SK-N-SH (cell line): ENCODE data around the gene EIF2B4. TPM values are rescaled to one million over a fixed set of nuclear protein-coding genes. Genes with fewer than 3 reads are reported as not detected.

Source experiments
- CTCF ChIA-PET: fragments of 300-600, 350-600 bp; formaldehyde crosslinking; extraction: SDS; loops from one replicate; lab custom pipeline; 2021; lab: Yijun Ruan, JAX
- POLR2A ChIA-PET: fragments of 350-600 bp; sonication (Branson Sonifier 250); formaldehyde crosslinking; extraction: SDS; loops from one replicate; lab custom pipeline; 2020; ENCODE audit warnings: antibody characterized with exemption, inconsistent platforms; lab: Yijun Ruan, JAX
- DNase-seq: peaks from one replicate; pipeline ENCODE4 v3.0.0; 2012
- H2AFZ ChIP-seq: fragments of 200-600 bp; sonication (generic); 2 replicates; pipeline ENCODE4 v1.8.1; 2016; ENCODE audit warnings: antibody characterized with exemption, mild to moderate bottlenecking, low read depth
- H3F3A ChIP-seq: fragments of 200-600 bp; sonication (generic); replicated peaks from 2 replicates; pipeline ENCODE3; 2016; ENCODE audit warnings: antibody characterized with exemption, mild to moderate bottlenecking; ENCODE audit not compliant: insufficient read depth
- H3K27ac ChIP-seq, 2 experiments: fragments of 200-500 bp in 1 of 2; fragments of 200-600 bp in 1 of 2; sonication (Bioruptor generic) in 1 of 2; sonication (generic), shearing (Covaris generic) in 1 of 2; 2 replicates each; pipeline versions ENCODE4 v1.5.1 to v1.6.1; 2014 to 2016; ENCODE audit warnings: low read depth in 2 of 2, inconsistent platforms in 1 of 2, low read length in 1 of 2, mild to moderate bottlenecking in 1 of 2, mixed read lengths in 1 of 2
- H3K27me3 ChIP-seq: fragments of 200-600 bp; sonication (generic), shearing (Covaris generic); 2 replicates; pipeline ENCODE4 v1.6.1; 2016; ENCODE audit warnings: mixed run types; ENCODE audit not compliant: insufficient read depth
- H3K36me3 ChIP-seq, 2 experiments: fragments of 200-500 bp in 1 of 2; fragments of 200-600 bp in 1 of 2; sonication (Bioruptor generic) in 1 of 2; sonication (generic) in 1 of 2; replicated peaks in 1 of 2; 2 replicates each; pipeline versions ENCODE3 to v1.5.1; 2014 to 2016; ENCODE audit warnings: low read length in 1 of 2, mild to moderate bottlenecking in 1 of 2; ENCODE audit not compliant: insufficient read depth in 2 of 2, control insufficient read depth in 1 of 2
- H3K4me1 ChIP-seq, 2 experiments: fragments of 200-500 bp in 1 of 2; fragments of 200-600 bp in 1 of 2; sonication (Bioruptor generic) in 1 of 2; sonication (generic), shearing (Covaris generic) in 1 of 2; 2 replicates each; pipeline versions ENCODE4 v1.5.1 to v1.6.1; 2014 to 2016; ENCODE audit warnings: low read depth in 1 of 2, low read length in 1 of 2, mixed run types in 1 of 2; ENCODE audit not compliant: insufficient read depth in 2 of 2, control insufficient read depth in 1 of 2
- H3K4me2 ChIP-seq: fragments of 200-600 bp; sonication (generic), shearing (Covaris generic); 2 replicates; pipeline ENCODE4 v1.6.1; 2017; ENCODE audit warnings: mixed run types
- H3K4me3 ChIP-seq, 2 experiments: fragments of 200-500 bp in 1 of 2; fragments of 200-600 bp in 1 of 2; sonication (Bioruptor generic) in 1 of 2; sonication (generic), shearing (Covaris generic) in 1 of 2; 2 replicates each; pipeline versions ENCODE4 v1.5.1 to v1.8.1; 2014 to 2016; ENCODE audit warnings: low read depth in 2 of 2, inconsistent platforms in 1 of 2, low read length in 1 of 2, mild to moderate bottlenecking in 1 of 2, mixed read lengths in 1 of 2, moderate library complexity in 1 of 2
- H3K79me2 ChIP-seq: fragments of 200-600 bp; sonication (generic); 2 replicates; pipeline ENCODE4 v1.8.1; 2017; ENCODE audit warnings: mild to moderate bottlenecking; ENCODE audit not compliant: insufficient read depth
- H3K9ac ChIP-seq: fragments of 200-600 bp; sonication (generic); 2 replicates; pipeline ENCODE4 v1.6.1; 2017; ENCODE audit warnings: mixed run types
- H3K9me2 ChIP-seq: fragments of 200-600 bp; sonication (generic); 2 replicates; pipeline ENCODE4 v1.6.1; 2017; ENCODE audit warnings: mixed run types
- H3K9me3 ChIP-seq: fragments of 200-600 bp; sonication (generic); 2 replicates; pipeline ENCODE4 v1.6.1; 2017; ENCODE audit warnings: mixed run types, mild to moderate bottlenecking, moderate library complexity
- H4K20me1 ChIP-seq: fragments of 200-600 bp; sonication (generic); 2 replicates; pipeline ENCODE4 v1.6.1; 2017; ENCODE audit warnings: mild to moderate bottlenecking, mixed run types; ENCODE audit not compliant: insufficient read depth
- ELF1 ChIP-seq: IDR thresholded peaks from 2 replicates; pipeline ENCODE4 v1.4.0; 2012
- EZH2phosphoT487 ChIP-seq: fragments of 200-600 bp; sonication (generic); IDR thresholded peaks from 2 replicates; pipeline ENCODE4 v1.6.1; 2017; ENCODE audit warnings: low read depth, mixed run types, mild to moderate bottlenecking, antibody characterized with exemption, moderate library complexity, borderline replicate concordance
- FOXJ3 ChIP-seq: sonication (generic); formaldehyde crosslinking; IDR thresholded peaks from 2 replicates; pipeline ENCODE4 v1.5.1; 2020; ENCODE audit warnings: mild to moderate bottlenecking, missing genetic modification reagents
- GABPA ChIP-seq: IDR thresholded peaks from 2 replicates; pipeline ENCODE4 v1.4.0; 2012; ENCODE audit warnings: low read depth, mild to moderate bottlenecking
- GATA2 ChIP-seq: sonication (generic); formaldehyde crosslinking; IDR thresholded peaks from 2 replicates; pipeline ENCODE4 v1.5.0; 2020; ENCODE audit warnings: mild to moderate bottlenecking, missing genetic modification reagents
- JUND ChIP-seq: IDR thresholded peaks from 2 replicates; pipeline ENCODE4 v1.4.0; 2012
- MXI1 ChIP-seq: IDR thresholded peaks from 2 replicates; pipeline ENCODE4 v1.6.1; 2012; ENCODE audit warnings: mild to moderate bottlenecking, low read depth, low read length, improper control_type of control experiment
- SMC3 ChIP-seq: IDR thresholded peaks from 2 replicates; pipeline ENCODE4 v1.6.1; 2012; ENCODE audit warnings: low read depth, low read length, improper control_type of control experiment
- TAF1 ChIP-seq: IDR thresholded peaks from 2 replicates; pipeline ENCODE4 v1.6.1; 2012; ENCODE audit warnings: low read depth, mild to moderate bottlenecking, low read length, moderate library complexity, borderline replicate concordance
- TCF12 ChIP-seq: IDR thresholded peaks from 2 replicates; pipeline ENCODE4 v1.4.0; 2012
- TEAD4 ChIP-seq: IDR thresholded peaks from 2 replicates; pipeline ENCODE4 v1.4.0; 2012; ENCODE audit warnings: mild to moderate bottlenecking, borderline replicate concordance; ENCODE audit not compliant: insufficient read depth
- YY1 ChIP-seq: IDR thresholded peaks from 2 replicates; pipeline ENCODE4 v1.4.0; 2012; ENCODE audit warnings: low read depth, mild to moderate bottlenecking
- WGBS: methylation state at CpG from one replicate; pipeline ENCODE4 v1.1.6; 2017; ENCODE audit warnings: low lambda C conversion rate; 5-methylcytosine and 5-hydroxymethylcytosine counted together
- polyA plus RNA-seq, 3 experiments: library from polyadenylated mRNA; depleted of rRNA; stranded (reverse); fragments of >200 nt; gene quantifications; 2 replicates each; pipeline ENCODE4 v1.2.3, GENCODE V29; 2012
- TF ChIP-seq, protein P1 (sequence below): IDR thresholded peaks from 2 replicates; pipeline ENCODE4 v1.4.0; 2012; ENCODE audit warnings: low read depth
- TF ChIP-seq, protein P2 (sequence below): IDR thresholded peaks from 2 replicates; pipeline ENCODE4; 2012
- TF ChIP-seq, protein P3 (sequence below): IDR thresholded peaks from 2 replicates; pipeline ENCODE4 v1.4.0; 2012; ENCODE audit warnings: low read depth, borderline replicate concordance
- TF ChIP-seq, protein P4 (sequence below): fragments of 150-350 bp; IDR thresholded peaks from 2 replicates; pipeline ENCODE4 v1.6.1; 2017; ENCODE audit warnings: antibody characterized with exemption, low read length, low read depth, borderline replicate concordance

EIF2B4 gene
- polyA plus RNA-seq, 1 of the 3 experiments (the other 2 are of a cell fraction): 51.7 TPM

DNA sequence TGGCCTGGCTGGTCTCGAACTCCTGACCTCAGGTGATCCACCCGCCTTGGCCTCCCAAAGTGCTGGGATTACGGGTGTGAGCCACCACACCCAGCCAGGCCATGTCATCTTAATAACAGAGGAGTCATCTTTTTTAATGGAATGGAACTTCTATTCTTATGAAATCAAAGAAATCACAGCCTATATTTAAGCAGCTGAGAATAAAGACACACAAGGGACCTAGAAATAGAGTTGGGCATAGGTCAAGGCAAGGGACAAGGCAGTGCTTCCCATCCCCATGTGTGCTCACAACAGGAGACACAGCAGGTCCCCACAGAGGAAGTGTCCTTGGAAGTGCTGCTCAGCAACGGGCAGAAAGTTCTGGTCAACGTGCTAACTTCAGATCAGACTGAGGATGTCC, 3.4 kb upstream of the EIF2B4 start:
- 98% methylated on average over 5 of the region's 5 CpGs for WGBS
- no peak overlapping the region for H2AFZ ChIP-seq
- peaks cover 11 to 54% of the 10 kb centered on the region in 2 experiments; a peak in 3 of 4 replicates for H3K4me1 ChIP-seq
- peaks cover 8% of the 10 kb centered on the region for H3F3A ChIP-seq
- peaks cover 42 to 66% of the 10 kb centered on the region in 2 experiments for H3K36me3 ChIP-seq
- H3K79me2 ChIP-seq: peaks cover 70% of the 10 kb centered on the region
- H3K27ac ChIP-seq: no peak overlapping the region
- no peak overlapping the region for H3K4me3 ChIP-seq
- no peak overlapping the region for H3K4me2 ChIP-seq
- H3K9me2 ChIP-seq: no peaks in the 10 kb centered on the region
- no peak overlapping the region for H3K9ac ChIP-seq
- ChIA-PET CTCF (interaction anchor here (1.1 to 2.8 kb wide), 4 partner anchors 36 to 431 kb away, joined by 3 to 7 read pairs (median 4); partner anchors contain the start of genes NRBP1 and PPM1G), POLR2A (no interaction called here)
- H3K9me3 ChIP-seq: no peaks in the 10 kb centered on the region
- DNase-seq: no peak
- TF ChIP-seq, protein P1, sequence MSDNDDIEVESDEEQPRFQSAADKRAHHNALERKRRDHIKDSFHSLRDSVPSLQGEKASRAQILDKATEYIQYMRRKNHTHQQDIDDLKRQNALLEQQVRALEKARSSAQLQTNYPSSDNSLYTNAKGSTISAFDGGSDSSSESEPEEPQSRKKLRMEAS: no peak
- TF ChIP-seq SMC3 (no peak), GATA2 (CRISPR knock-in tag) (no peak), EZH2phosphoT487 (no peak), GABPA (no peak), FOXJ3 (CRISPR knock-in tag) (no peak), ELF1 (no peak), TCF12 (no peak), MXI1 (no peak), YY1 (no peak), JUND (no peak), TAF1 (no peak)
- TF ChIP-seq, protein P2, sequence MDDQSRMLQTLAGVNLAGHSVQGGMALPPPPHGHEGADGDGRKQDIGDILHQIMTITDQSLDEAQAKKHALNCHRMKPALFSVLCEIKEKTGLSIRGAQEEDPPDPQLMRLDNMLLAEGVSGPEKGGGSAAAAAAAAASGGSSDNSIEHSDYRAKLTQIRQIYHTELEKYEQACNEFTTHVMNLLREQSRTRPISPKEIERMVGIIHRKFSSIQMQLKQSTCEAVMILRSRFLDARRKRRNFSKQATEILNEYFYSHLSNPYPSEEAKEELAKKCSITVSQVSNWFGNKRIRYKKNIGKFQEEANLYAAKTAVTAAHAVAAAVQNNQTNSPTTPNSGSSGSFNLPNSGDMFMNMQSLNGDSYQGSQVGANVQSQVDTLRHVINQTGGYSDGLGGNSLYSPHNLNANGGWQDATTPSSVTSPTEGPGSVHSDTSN: no peak
- TF ChIP-seq, protein P3, sequence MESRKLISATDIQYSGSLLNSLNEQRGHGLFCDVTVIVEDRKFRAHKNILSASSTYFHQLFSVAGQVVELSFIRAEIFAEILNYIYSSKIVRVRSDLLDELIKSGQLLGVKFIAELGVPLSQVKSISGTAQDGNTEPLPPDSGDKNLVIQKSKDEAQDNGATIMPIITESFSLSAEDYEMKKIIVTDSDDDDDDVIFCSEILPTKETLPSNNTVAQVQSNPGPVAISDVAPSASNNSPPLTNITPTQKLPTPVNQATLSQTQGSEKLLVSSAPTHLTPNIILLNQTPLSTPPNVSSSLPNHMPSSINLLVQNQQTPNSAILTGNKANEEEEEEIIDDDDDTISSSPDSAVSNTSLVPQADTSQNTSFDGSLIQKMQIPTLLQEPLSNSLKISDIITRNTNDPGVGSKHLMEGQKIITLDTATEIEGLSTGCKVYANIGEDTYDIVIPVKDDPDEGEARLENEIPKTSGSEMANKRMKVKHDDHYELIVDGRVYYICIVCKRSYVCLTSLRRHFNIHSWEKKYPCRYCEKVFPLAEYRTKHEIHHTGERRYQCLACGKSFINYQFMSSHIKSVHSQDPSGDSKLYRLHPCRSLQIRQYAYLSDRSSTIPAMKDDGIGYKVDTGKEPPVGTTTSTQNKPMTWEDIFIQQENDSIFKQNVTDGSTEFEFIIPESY: no peak
- TF ChIP-seq, all 33 proteins: peak for 0
- H4K20me1 ChIP-seq: peaks cover 4% of the 10 kb centered on the region
- H3K27me3 ChIP-seq: no peaks in the 10 kb centered on the region

DNA sequence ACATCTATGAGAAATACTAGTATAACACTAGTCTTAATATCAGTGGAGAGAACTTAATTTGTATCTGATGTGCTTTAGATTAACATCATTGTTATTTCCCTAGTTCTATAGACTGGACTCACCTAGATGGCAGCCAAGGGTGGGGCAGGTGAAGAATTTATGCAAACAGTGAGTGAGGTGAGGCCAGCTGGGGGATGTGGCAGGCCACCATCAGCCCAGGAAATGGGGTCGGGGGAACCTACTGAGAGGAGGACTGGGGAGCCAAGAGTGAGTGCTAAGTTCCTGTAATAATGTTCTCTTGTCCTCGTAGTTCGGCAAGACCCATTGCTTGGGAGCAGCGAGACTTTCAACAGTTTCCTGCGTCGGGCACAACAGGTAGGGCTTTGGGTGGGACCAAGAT, 2.8 kb upstream of the EIF2B4 start:
- Histone ChIP-seq H3K9ac (no peak overlapping the region), H3K27me3 (no peaks in the 10 kb centered on the region), H3K4me1 (peaks cover 11 to 48% of the 10 kb centered on the region in 2 experiments; a peak in 3 of 4 replicates), H4K20me1 (peaks cover 4% of the 10 kb centered on the region), H3K79me2 (peaks cover 69% of the 10 kb centered on the region), H3K4me2 (no peak overlapping the region), H3K9me3 (no peaks in the 10 kb centered on the region), H3K27ac (no peak overlapping the region), H3F3A (peaks cover 8% of the 10 kb centered on the region), H2AFZ (no peak overlapping the region), H3K4me3 (no peak overlapping the region), H3K9me2 (no peaks in the 10 kb centered on the region), H3K36me3 (peaks cover 47 to 66% of the 10 kb centered on the region in 2 experiments)
- DNase-seq: no peak
- POLR2A ChIA-PET: interaction anchor here (2.2 kb wide), 1 partner anchor 55 kb away, joined by 7 read pairs; the partner anchor contains the start of gene NRBP1
- TF ChIP-seq TAF1 (no peak), TEAD4 (no peak)
- TF ChIP-seq, protein P4, sequence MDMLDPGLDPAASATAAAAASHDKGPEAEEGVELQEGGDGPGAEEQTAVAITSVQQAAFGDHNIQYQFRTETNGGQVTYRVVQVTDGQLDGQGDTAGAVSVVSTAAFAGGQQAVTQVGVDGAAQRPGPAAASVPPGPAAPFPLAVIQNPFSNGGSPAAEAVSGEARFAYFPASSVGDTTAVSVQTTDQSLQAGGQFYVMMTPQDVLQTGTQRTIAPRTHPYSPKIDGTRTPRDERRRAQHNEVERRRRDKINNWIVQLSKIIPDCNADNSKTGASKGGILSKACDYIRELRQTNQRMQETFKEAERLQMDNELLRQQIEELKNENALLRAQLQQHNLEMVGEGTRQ: no peak
- CTCF ChIA-PET: interaction anchor here (1.0 to 2.8 kb wide), 5 partner anchors 16 to 70 kb away, joined by 3 to 7 read pairs (median 4); partner anchors contain the start of genes NRBP1 and PPM1G
- WGBS: 84% methylated on average over 6 of the region's 6 CpGs
